OCI-LY3 (cell line): ENCODE measurements around the gene EPHA2.

Source experiments
- CTCF ChIP-seq: fragments of 200-600, 300-600 bp; sonication (generic); IDR thresholded peaks from 2 replicates; pipeline ENCODE4 v1.5.1; 2014; ENCODE audit warnings: antibody characterized with exemption, low read length, low read depth
- EZH2phosphoT487 ChIP-seq: fragments of 200-600 bp; shearing (Covaris generic); IDR thresholded peaks from 2 replicates; pipeline ENCODE4 v1.6.1; 2018; ENCODE audit warnings: antibody characterized with exemption, mixed run types, low read depth

- TF ChIP-seq CTCF (no peak), EZH2phosphoT487 (no peak)
Observed at GRCh38 chr1:16199700-16200099, 43.8 kb upstream of the EPHA2 start.
